OCI-LY7 (cell line): ENCODE measurements around the gene SPN. TPM values are rescaled to one million over a fixed set of nuclear protein-coding genes. Genes with fewer than 3 reads are reported as not detected.
"Not testable (repeated sequence)": the region's sequence is repeated elsewhere in the genome, so short reads cannot be mapped to it uniquely, and the experiment has no call there.

ENCODE experiments used
- BruUV-seq: library from RNA; stranded (reverse); fragments of 400-500 nt; replicated peaks from 2 replicates; lab custom pipeline; 2021; lab: Mats Ljungman, UMichigan
- CTCF ChIA-PET: fragments of 300-600 bp; sonication (Branson Sonifier 250); formaldehyde crosslinking; loops from one replicate; lab custom pipeline; 2022; ENCODE audit warnings: antibody characterized with exemption; ENCODE audit not compliant: unreplicated experiment; lab: Charles Lee
- POLR2A ChIA-PET: fragments of 300-600 bp; sonication (Branson Sonifier 250); formaldehyde crosslinking; loops from one replicate; lab custom pipeline; 2022; ENCODE audit warnings: antibody characterized with exemption; lab: Charles Lee
- DNase-seq: peaks from one replicate; pipeline ENCODE4 v3.0.0-alpha.2; 2015; ENCODE audit warnings: low spot score
- H2AFZ ChIP-seq: fragments of 200-600 bp; sonication (generic), shearing (Covaris generic); 2 replicates; pipeline ENCODE4 v1.6.1; 2014; ENCODE audit warnings: mild to moderate bottlenecking, antibody characterized with exemption, low read length, moderate library complexity
- H3K27ac ChIP-seq: fragments of 200-600 bp; sonication (generic); 2 replicates; pipeline ENCODE4 v1.5.1; 2014; ENCODE audit warnings: mixed run types, low read depth, mild to moderate bottlenecking, moderate library complexity, low read length, inconsistent platforms; ENCODE audit not compliant: poor library complexity, severe bottlenecking
- H3K36me3 ChIP-seq: fragments of 200-600 bp; sonication (generic); 2 replicates; pipeline ENCODE4 v1.6.1; 2014; ENCODE audit warnings: mild to moderate bottlenecking, antibody characterized with exemption, low read length, moderate library complexity, mixed read lengths; ENCODE audit not compliant: insufficient read depth
- H3K4me1 ChIP-seq: fragments of 200-600 bp; sonication (generic); 2 replicates; pipeline ENCODE4 v1.5.1; 2014; ENCODE audit warnings: mild to moderate bottlenecking, low read length; ENCODE audit not compliant: insufficient read depth, poor library complexity, severe bottlenecking
- H3K4me2 ChIP-seq: fragments of 200-600 bp; sonication (generic); 2 replicates; pipeline ENCODE4 v1.6.1; 2014; ENCODE audit warnings: mild to moderate bottlenecking, low read length
- H3K4me3 ChIP-seq: fragments of 200-600 bp; sonication (generic); 2 replicates; pipeline ENCODE4 v1.5.1; 2014; ENCODE audit warnings: mild to moderate bottlenecking, low read depth, low read length; ENCODE audit not compliant: poor library complexity, severe bottlenecking
- H3K79me2 ChIP-seq: fragments of 200-600 bp; sonication (generic); 2 replicates; pipeline ENCODE4 v1.6.1; 2016; ENCODE audit warnings: low read depth, mild to moderate bottlenecking, low read length, moderate library complexity, mixed read lengths; ENCODE audit not compliant: insufficient read depth
- H3K9me2 ChIP-seq: fragments of 200-600 bp; sonication (generic); 2 replicates; pipeline ENCODE4 v1.6.1; 2016; ENCODE audit warnings: mild to moderate bottlenecking, low read length, mixed read lengths; ENCODE audit not compliant: insufficient read depth
- H3K9me3 ChIP-seq: fragments of 200-600 bp; sonication (generic); 2 replicates; pipeline ENCODE4 v1.6.1; 2014; ENCODE audit warnings: mild to moderate bottlenecking, mixed run types, low read length, mixed read lengths
- H4K20me1 ChIP-seq: fragments of 200-600 bp; sonication (generic); 2 replicates; pipeline ENCODE4 v1.6.1; 2014; ENCODE audit warnings: mild to moderate bottlenecking, antibody characterized with exemption, low read length, moderate library complexity, mixed read lengths; ENCODE audit not compliant: insufficient read depth
- CTCF ChIP-seq: fragments of 200-600 bp; sonication (generic); conservative IDR thresholded peaks from 2 replicates; pipeline ENCODE4 v1.5.1; 2014; ENCODE audit warnings: mild to moderate bottlenecking, antibody characterized with exemption, low read length, moderate library complexity, mixed read lengths
- EZH2phosphoT487 ChIP-seq: fragments of 200-600 bp; sonication (generic); IDR thresholded peaks from 2 replicates; pipeline ENCODE4 v1.6.1; 2018; ENCODE audit warnings: low read depth, borderline replicate concordance, mild to moderate bottlenecking, mixed run types, antibody characterized with exemption, low read length, moderate library complexity, mixed read lengths
- intact Hi-C: fragments of 100-400 bp; cut with micrococcal nuclease; formaldehyde crosslinking; loops from one replicate; pipeline ENCODE4 v1.10.0; 2022; ENCODE audit not compliant: unreplicated experiment
- total RNA-seq, 2 experiments: library from RNA; depleted of rRNA in 1 of 2; stranded (reverse); fragments of >200 nt in 1 of 2; shearing (Covaris generic) in 1 of 2; gene quantifications; 2 replicates each; pipeline ENCODE4 v1.2.3, GENCODE V29; 2014 to 2022

The SPN gene
- total RNA-seq, 2 experiments from 2014 or later: 59.4 to 90.5 TPM

- Histone ChIP-seq H2AFZ (peak overlapping the region; percentile 10; the same call in 1 of the 2 replicates), H3K79me2 (peaks cover 66% of the 10 kb centered on the region)
- CTCF ChIA-PET: no interaction called here
Observed at GRCh38 chr16:29664091-29664921, 1.3 kb downstream of the SPN start.

GRCh38 chr16:29665294-29666077 is 2.4 kb downstream of the SPN start:
- POLR2A ChIA-PET: interaction anchor here (0.5 to 1.3 kb wide), 2 partner anchors 11 to 30 kb away, joined by 3 to 6 read pairs; no protein-coding TSS in a partner anchor
- no peak for TF ChIP-seq EZH2phosphoT487
- TF ChIP-seq CTCF: no peak
- Histone ChIP-seq H2AFZ (peak overlapping the region; percentile 17; the same call in 1 of the 2 replicates), H3K4me3 (peak overlapping the region; percentile 78), H3K4me1 (peaks cover 39% of the 10 kb centered on the region), H3K79me2 (peaks cover 66% of the 10 kb centered on the region), H3K9me2 (no peaks in the 10 kb centered on the region), H4K20me1 (no peaks in the 10 kb centered on the region), H3K27ac (peak overlapping the region; percentile 81), H3K4me2 (peak overlapping the region; percentile 99), H3K36me3 (peaks cover 17% of the 10 kb centered on the region; the same call in 1 of the 2 replicates), H3K9me3 (no peaks in the 10 kb centered on the region)
- DNase-seq: peak; percentile 40
- intact Hi-C loops: loop anchor here (10.0 kb wide), 1 partner anchor 61 kb away; no protein-coding TSS in a partner anchor
- no TSS peak for BruUV-seq
- CTCF ChIA-PET: no interaction called here

More at GRCh38 chr16:29664091-29664921, 1.3 kb downstream of the SPN start:
- H3K27ac ChIP-seq: peak overlapping the region; percentile 81
- intact Hi-C loops: loop anchor here (5.0 to 10.0 kb wide), 2 partner anchors 37 to 60 kb away; no protein-coding TSS in a partner anchor
- no TSS peak for BruUV-seq
- peak overlapping the region; percentile 78 for H3K4me3 ChIP-seq
- peaks cover 17% of the 10 kb centered on the region; the same call in 1 of the 2 replicates for H3K36me3 ChIP-seq
- POLR2A ChIA-PET: interaction anchor here (0.6 to 1.3 kb wide), 2 partner anchors 12 to 400 kb away, joined by 3 to 4 read pairs; no protein-coding TSS in a partner anchor
- no peaks in the 10 kb centered on the region for H3K9me3 ChIP-seq
- peak; percentile 83 for DNase-seq
- H3K9me2 ChIP-seq: no peaks in the 10 kb centered on the region
- H4K20me1 ChIP-seq: no peaks in the 10 kb centered on the region
- peaks cover 39% of the 10 kb centered on the region for H3K4me1 ChIP-seq
- H3K4me2 ChIP-seq: peak overlapping the region; percentile 99
- TF ChIP-seq EZH2phosphoT487 (no peak), CTCF (peak; percentile 67)

- not testable (repeated sequence) for DNase-seq, BruUV-seq, H4K20me1 ChIP-seq, H3K9me3 ChIP-seq, H3K9me2 ChIP-seq, H2AFZ ChIP-seq
- POLR2A ChIA-PET: interaction anchor here (0.6 kb wide), 1 partner anchor 28 kb away, joined by 3 read pairs; no protein-coding TSS in a partner anchor
- intact Hi-C loops: loop anchor here (10.0 kb wide), 1 partner anchor 62 kb away; no protein-coding TSS in a partner anchor
- CTCF ChIA-PET: interaction anchor here (0.5 kb wide), 1 partner anchor 36 kb away, joined by 3 read pairs; no protein-coding TSS in a partner anchor
- Histone ChIP-seq H3K36me3 (peaks cover 22% of the 10 kb centered on the region; the same call in 1 of the 2 replicates), H3K4me1 (peaks cover 27% of the 10 kb centered on the region), H3K4me3 (peak overlapping the region; percentile 78), H3K27ac (peak overlapping the region; percentile 81), H3K4me2 (peak overlapping the region; percentile 99), H3K79me2 (peaks cover 65% of the 10 kb centered on the region)
Observed at GRCh38 chr16:29667322-29667610, 4.2 kb downstream of the SPN start.
